ENCODE data around the gene GAS2L2.

Gene GAS2L2

GRCh38 chr17:35745749-35746320, 7.2 kb downstream of the GAS2L2 start:
- DNase-seq (ENCODE audit: low spot score), result no peak

- DNase-seq (ENCODE audit: low spot score), result no peak
Observed at GRCh38 chr17:35745246-35745645, 7.8 kb downstream of the GAS2L2 start.

- DNase-seq (ENCODE audit: low spot score), result no peak
Observed at GRCh38 chr17:35744830-35745229, 8.2 kb downstream of the GAS2L2 start.

GRCh38 chr17:35743626-35744328, 9.3 kb downstream of the GAS2L2 start:
- no peak for DNase-seq (ENCODE audit: low spot score)

- DNase-seq (ENCODE audit: low spot score), result no peak
Observed at GRCh38 chr17:35742896-35743477, 10.1 kb downstream of the GAS2L2 start.

GRCh38 chr17:35742496-35742895, 10.5 kb downstream of the GAS2L2 start:
- DNase-seq (ENCODE audit: low spot score), result no peak

- DNase-seq (ENCODE audit: low spot score), result no peak
Observed at GRCh38 chr17:35740997-35741931, 11.8 kb downstream of the GAS2L2 start.

- no peak for DNase-seq (ENCODE audit: low spot score)
Observed at GRCh38 chr17:35740216-35740615, 12.8 kb downstream of the GAS2L2 start.

GRCh38 chr17:35738519-35739133, 14.4 kb downstream of the GAS2L2 start:
- no peak for DNase-seq (ENCODE audit: low spot score)

GRCh38 chr17:35736236-35736635, 16.8 kb downstream of the GAS2L2 start:
- no peak for DNase-seq (ENCODE audit: low spot score)

GRCh38 chr17:35735036-35735805, 17.8 kb downstream of the GAS2L2 start:
- no peak for DNase-seq (ENCODE audit: low spot score)

- no peak for DNase-seq (ENCODE audit: low spot score)
Observed at GRCh38 chr17:35734396-35734795, 18.6 kb downstream of the GAS2L2 start.

GRCh38 chr17:35733366-35733765, 19.7 kb downstream of the GAS2L2 start:
- DNase-seq (ENCODE audit: low spot score), result no peak

- no peak for DNase-seq (ENCODE audit: low spot score)
Observed at GRCh38 chr17:35732806-35733136, 20.3 kb downstream of the GAS2L2 start.

- DNase-seq (ENCODE audit: low spot score), result no peak
Observed at GRCh38 chr17:35731917-35732805, 20.9 kb downstream of the GAS2L2 start.

GRCh38 chr17:35731239-35731916, 21.7 kb downstream of the GAS2L2 start, which contains the start of gene RASL10B:
TSS of gene RASL10B (plus strand) at chr17:35731639. CDS start at chr17:35735185, 3,546 bp downstream.
- peak; percentile 6 for DNase-seq (ENCODE audit: low spot score)

- no peak for DNase-seq (ENCODE audit: low spot score)
Observed at GRCh38 chr17:35730400-35731005, 22.5 kb downstream of the GAS2L2 start.

- DNase-seq (ENCODE audit: low spot score), result no peak
Observed at GRCh38 chr17:35729405-35729833, 23.6 kb downstream of the GAS2L2 start.

- DNase-seq (ENCODE audit: low spot score), result no peak
Observed at GRCh38 chr17:35728551-35728950, 24.5 kb downstream of the GAS2L2 start.

Measured in CD4-positive, alpha-beta T cell treated with Interleukin-15 for 4 hours (primary cell).